GM08714 (cell line): Measurements from ENCODE around the gene CD22.

ENCODE experiments used
- H3K4me3 ChIP-seq: fragments of 200-500 bp; sonication (Bioruptor generic); 2 replicates; pipeline ENCODE4 v1.5.1; 2014; ENCODE audit warnings: mild to moderate bottlenecking, low read length, inconsistent platforms
- ZNF274 ChIP-seq: IDR thresholded peaks from 2 replicates; pipeline ENCODE4 v1.6.1; 2012; ENCODE audit warnings: mild to moderate bottlenecking, low read depth, low read length

The CD22 gene

DNA sequence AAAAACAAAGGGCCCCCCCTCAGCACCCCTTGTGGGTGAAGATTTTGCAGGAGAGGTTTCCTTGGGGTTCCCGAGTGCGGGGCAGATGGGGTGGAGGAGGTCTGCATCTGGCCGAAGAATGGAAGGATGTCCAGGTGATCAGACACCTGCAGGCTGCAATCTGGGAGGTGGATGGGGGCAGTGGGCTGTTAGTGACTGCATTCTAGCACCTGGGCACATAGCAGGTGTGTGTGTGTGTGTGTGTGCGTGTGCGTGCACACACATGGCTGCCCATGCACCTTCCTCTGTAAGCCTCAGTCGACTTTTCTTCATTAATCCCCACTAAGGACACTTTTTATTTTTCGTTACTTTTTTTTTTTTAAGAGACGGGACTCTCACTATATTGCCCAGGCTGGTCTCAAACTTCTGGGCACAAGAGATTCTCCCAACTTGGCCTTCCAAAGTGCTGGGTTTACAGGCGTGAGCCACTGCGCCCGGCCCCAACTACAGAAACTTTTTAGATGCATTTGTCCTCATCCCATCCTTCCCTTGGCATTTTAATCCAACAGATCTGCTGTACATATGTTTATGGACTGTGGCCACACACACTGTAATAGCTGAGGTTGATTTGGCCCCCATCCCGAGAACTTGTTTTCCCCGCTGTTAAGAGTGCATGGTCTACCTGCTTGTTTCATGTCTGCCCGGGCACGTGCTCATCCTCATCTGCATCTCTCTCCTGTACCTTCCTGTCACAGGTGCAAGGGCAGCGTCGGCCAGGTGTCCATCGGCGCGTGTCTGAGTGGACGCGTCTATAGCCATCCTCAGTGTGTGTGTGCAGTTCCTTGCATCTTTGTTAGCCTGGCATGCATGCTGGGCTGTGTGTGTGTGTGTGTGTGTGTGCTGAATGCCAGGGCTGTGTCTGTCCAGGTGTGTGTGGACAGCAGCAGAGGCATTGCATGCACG, 36.3 kb upstream of the CD22 start:
- no peak overlapping the region for H3K4me3 ChIP-seq
- no peak for TF ChIP-seq ZNF274

DNA sequence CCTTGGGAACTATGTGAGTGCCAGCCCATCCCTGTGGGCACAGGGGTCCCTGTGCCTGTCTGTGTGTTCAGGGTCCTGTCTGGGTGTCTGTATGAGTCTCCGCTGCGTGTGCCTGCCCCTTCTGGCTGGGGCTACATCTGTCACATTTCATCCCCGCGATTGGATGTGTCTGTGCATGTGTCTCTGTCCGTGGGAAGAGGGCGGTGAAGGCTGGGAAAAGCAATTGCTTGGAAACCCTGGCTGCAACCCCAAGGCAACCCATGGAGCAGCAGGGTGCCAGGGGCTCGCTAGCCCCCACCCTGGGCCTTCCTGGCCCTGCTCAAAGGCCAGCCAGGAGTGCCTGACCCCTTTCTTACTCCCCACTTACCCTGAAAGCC, 35.6 kb upstream of the CD22 start:
- TF ChIP-seq ZNF274 = no peak
- no peak overlapping the region for H3K4me3 ChIP-seq

GRCh38 chr19:35293808-35294207, 35.2 kb upstream of the CD22 start:
- H3K4me3 ChIP-seq = no peak overlapping the region
- no peak for TF ChIP-seq ZNF274

GRCh38 chr19:35294328-35294727, 34.7 kb upstream of the CD22 start:
- H3K4me3 ChIP-seq = no peak overlapping the region
- TF ChIP-seq ZNF274 = no peak

DNA sequence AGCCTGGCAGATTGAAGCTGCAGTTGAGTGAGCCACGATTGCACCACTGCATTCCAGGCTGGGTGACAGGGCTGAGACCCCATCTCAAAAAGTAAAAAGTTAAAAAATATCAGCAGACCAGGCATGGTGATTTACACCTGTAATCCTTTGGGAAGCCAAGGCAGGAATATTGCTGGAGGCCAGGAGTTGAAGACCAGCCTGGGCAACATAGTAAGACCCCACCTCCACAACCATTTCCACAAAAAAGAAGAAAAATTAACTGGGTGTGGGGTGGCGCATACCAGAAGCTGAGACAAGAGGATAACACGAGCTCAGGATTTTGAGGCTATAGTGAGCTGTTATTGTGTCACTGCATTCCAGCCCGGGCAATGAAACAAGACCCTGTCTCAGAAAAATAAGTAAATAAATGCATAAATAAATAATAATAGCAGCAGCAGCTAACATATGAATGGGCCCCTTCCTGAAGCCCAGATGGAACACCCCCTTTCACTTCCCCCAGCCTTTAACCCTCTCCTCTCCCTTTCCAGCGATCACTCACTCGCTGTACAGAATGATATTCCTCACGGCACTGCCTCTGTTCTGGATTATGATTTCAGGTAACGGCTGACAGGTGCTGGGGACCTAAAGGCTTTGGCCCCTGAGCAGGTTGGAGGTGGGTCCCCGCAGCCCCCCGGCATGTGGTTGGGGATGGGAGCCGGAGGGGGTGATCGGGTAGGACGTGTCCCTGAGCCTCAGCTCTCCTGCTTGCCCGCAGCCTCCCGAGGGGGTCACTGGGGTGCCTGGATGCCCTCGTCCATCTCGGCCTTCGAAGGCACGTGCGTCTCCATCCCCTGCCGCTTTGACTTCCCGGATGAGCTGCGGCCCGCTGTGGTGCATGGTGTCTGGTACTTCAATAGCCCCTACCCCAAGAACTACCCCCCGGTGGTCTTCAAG, 33.9 kb upstream of the CD22 start:
- no peak for TF ChIP-seq ZNF274

DNA sequence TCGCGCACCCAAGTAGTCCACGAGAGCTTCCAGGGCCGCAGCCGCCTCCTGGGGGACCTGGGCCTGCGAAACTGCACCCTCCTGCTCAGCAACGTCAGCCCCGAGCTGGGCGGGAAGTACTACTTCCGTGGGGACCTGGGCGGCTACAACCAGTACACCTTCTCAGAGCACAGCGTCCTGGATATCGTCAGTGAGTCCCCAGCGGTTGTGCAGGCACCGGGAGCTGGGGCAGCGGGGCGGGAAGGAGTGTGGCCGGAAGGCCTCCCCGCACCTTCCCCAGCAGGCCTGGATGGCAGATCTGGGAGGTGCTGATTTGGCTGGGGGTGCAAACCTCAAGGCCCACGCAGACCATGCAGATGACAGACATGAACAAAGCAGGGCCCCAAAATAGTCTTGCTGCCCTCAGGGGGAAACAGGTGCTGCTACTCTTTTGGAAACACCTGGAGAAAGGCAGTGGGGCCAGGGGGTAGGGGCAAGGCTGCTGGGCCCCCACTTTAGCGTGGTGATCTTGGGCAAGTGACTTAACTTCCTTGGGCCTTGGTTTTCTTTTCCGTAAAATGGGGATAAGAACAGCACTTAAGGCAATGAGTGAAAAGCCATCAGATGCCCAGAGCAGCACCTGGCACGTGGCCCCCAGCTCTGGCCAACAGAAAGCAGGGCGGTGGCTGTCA, 33.1 kb upstream of the CD22 start:
- TF ChIP-seq ZNF274 = no peak
- H3K4me3 ChIP-seq = no peak overlapping the region

More for the DNA sequence above, 33.9 kb upstream of the CD22 start:
- no peak overlapping the region for H3K4me3 ChIP-seq

GRCh38 chr19:35296644-35297514, 32.1 kb upstream of the CD22 start:
- no peak for TF ChIP-seq ZNF274

GRCh38 chr19:35297515-35297848, 31.5 kb upstream of the CD22 start:
- H3K4me3 ChIP-seq = no peak overlapping the region
- no peak for TF ChIP-seq ZNF274

More at GRCh38 chr19:35296644-35297514, 32.1 kb upstream of the CD22 start:
- H3K4me3 ChIP-seq = no peak overlapping the region

DNA sequence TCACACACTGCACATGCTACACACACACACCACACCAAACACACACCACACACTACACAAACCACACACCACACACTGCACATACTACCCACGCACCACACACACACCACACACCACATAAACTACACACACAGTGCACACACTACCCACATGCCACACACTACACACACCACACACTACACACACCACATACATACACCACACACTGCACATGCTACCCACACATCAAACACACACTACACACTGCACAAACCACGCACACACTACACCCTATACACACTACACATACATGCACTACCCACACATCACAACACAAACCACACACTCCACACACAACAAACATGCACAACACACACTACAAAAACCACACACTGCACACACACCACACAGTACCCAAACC, 31.1 kb upstream of the CD22 start:
- H3K4me3 ChIP-seq = no peak overlapping the region
- TF ChIP-seq ZNF274 = no peak

DNA sequence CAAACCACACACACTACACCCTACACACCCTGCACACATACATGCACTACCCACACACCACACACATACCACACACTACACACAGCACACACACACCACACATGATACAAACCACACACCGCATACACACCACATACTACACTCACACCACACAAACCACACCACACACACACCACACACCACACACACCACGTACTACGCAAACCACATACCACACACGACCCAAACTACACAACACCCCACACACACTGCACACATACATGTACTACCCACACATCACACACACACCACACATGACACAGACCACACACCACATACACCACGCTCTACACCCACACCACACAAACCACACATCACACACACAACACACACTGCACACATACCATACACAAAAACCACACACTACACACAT, 30.4 kb upstream of the CD22 start:
- no peak overlapping the region for H3K4me3 ChIP-seq
- TF ChIP-seq ZNF274 = no peak

- TF ChIP-seq ZNF274 = no peak
- no peak overlapping the region for H3K4me3 ChIP-seq
These were observed 29.3 kb upstream of the CD22 start for GRCh38 chr19:35299523-35300338.

- no peak for TF ChIP-seq ZNF274
- H3K4me3 ChIP-seq = no peak overlapping the region
These were observed 28.7 kb upstream of the CD22 start for GRCh38 chr19:35300339-35300649.

DNA sequence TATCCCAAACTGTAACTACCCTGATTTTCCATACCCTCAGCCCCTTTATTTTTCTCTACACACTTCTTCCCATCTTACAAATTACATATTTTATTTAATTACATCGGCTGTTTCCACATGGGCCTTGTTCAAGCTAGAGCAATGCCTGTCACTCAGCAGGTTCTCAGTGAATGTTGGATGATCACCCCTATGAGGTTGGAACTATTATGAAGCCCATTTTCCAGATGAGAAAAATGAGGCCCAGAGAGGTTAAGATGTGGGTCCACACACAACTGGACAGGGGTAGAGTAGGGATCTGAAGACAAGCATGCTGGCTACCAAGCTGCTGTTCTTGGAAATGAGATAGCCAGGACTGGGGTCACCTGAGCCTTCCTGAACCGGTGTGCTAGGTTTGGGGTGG, 27.0 kb upstream of the CD22 start:
- no peak for TF ChIP-seq ZNF274

More for the DNA sequence above, 27.0 kb upstream of the CD22 start:
- H3K4me3 ChIP-seq = no peak overlapping the region
